ENCODE data around the gene ANXA3.
A peak's percentile ranks its signal among the peaks of the same experiment; 100 is the strongest.

ANXA3 gene

GRCh38 chr4:78612398-78613178 lies 61.0 kb downstream of the ANXA3 start:
- FAIRE-seq: no peak

GRCh38 chr4:78613522-78614321 lies 62.2 kb downstream of the ANXA3 start:
- FAIRE-seq: no peak

- no peak for FAIRE-seq
These were observed 64.5 kb downstream of the ANXA3 start for GRCh38 chr4:78616046-78616498.

DNA sequence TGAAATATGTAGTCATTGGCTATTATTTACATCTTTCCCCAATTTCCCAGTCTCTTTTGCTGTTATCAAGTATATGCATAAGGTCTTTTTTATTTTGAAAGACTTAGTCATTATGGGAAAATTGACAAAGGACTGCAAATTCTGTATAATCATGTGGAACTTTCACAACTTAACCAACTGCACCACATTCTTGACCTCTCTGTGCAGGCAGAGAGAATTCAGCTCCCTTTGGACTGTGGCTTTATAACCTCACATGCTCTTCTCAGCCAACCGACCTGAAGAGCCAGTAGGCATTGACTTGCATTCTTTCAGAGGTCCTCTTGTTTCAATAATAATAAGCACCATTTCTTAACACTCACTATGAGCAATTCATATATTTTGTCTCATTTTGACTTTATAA lies 66.9 kb downstream of the ANXA3 start:
- no peak for FAIRE-seq

DNA sequence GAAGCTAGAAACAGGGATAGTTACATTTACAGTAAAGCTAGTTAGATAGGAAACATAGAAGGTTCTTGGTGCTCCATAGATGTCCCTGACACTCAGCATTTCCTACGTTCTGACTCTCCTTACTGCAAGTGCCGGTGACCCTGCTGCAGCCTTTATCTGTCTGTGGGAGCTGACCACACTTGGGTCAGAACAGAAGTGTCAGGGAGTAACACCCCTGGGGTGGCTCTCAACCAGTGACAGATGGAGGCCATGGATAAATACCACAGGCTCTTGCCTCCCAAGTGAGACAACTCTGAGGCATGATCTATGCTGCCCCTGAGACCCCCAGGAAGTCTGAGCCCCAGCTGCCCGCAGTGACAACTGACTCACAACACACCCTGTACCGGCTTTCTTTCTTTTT lies 69.8 kb downstream of the ANXA3 start:
- FAIRE-seq: no peak

DNA sequence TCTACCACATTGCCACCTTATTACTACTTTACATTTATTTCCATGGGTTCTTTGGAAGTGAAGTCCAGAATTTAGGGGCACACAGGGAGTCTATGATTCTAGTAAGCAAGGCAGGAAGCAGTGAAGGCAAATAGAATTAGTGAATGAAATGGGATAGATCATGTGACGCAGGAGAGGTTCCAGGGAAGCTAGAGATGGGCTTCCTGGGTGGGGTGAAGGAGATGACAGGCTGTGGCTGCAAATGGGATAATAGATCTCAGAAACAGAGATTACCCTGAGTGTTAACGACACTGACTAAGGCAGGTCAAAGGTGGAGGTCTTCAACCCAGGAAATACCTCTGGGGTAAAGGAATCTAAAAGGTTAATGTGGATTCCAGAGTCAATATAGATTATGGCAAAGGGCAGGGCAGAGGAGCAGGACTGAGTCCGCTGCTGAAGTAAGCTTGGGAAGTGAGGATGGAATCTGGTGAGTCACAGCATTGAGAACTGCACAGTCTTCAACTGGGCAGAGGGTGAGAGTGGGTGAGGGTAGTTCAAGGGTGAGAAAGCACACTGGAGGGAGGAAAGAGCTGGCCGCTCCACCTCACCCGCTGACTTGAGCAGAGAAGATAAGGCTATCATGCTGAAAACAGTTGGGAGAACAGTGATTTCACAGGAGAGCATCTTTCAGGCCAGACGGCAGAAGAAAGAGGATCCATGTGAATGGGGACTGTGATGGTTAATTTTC lies 70.8 kb downstream of the ANXA3 start:
- FAIRE-seq: no peak

DNA sequence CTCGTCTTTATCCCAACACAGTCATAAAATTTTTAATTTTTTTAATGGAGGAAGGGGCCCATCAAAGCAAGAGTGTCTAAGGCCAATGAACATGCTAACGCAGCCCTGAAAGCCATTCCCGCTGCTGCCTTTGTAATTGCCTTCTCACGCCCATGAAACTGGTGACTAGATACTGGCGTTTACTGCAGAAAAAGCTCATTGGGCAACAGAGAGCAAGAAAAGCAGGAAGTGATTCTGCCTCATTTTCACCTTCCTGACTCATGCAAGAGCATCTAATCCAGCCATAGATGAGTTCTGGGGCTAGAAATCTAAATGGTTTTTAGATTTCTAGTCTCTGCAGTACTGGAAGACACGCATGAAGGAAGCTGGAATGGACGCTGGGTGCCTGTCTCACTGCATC lies 72.5 kb downstream of the ANXA3 start:
- FAIRE-seq: no peak

- FAIRE-seq: no peak
These were observed 73.5 kb downstream of the ANXA3 start for GRCh38 chr4:78625073-78625472.

DNA sequence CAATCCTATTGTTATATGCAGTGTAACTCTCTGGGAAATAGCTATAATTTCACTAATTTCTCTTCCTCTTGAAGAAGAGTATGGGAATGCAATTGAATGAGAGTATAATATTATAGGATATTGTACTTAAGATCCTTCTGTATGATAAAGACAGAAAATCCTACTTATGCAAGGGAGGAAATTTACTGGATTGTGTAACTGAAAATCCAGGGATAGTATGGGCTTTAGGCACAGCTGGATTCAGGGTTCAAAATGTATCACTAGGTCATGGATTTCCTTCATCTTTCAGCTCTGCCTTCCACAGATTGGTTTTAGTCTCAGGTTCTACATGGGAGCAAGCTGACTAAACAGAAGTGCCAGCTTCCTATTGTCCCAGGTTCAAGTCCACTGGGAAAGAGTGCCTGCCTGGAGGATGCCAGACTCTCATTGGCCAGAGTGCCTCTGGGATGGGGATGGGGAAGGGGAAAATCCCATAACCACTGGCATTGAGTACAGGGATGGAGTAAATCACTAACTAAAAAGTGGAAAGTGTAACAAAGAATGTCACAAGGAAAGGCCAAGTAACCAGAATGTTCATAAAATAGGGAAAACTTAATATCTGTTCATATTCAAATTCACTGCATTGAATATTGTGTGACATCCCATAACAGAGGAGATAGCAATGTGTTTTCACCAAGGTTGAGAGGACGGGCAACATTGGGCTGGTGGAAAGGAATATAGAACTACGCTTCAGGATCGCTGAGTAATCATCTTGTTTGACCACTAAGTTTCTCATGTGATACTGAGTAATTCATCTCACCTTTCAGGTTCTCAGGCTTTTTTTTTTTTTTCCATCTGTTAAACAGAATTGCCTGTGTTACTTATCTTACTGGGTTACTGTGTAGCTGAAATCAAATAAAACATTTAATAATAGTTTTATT lies 75.7 kb downstream of the ANXA3 start:
- no peak for FAIRE-seq

GRCh38 chr4:78627966-78628678 lies 76.6 kb downstream of the ANXA3 start:
- no peak for FAIRE-seq

- no peak for FAIRE-seq
These were observed 78.5 kb downstream of the ANXA3 start for GRCh38 chr4:78629991-78630541.

- no peak for FAIRE-seq
These were observed 79.0 kb downstream of the ANXA3 start for GRCh38 chr4:78630615-78631014.

DNA sequence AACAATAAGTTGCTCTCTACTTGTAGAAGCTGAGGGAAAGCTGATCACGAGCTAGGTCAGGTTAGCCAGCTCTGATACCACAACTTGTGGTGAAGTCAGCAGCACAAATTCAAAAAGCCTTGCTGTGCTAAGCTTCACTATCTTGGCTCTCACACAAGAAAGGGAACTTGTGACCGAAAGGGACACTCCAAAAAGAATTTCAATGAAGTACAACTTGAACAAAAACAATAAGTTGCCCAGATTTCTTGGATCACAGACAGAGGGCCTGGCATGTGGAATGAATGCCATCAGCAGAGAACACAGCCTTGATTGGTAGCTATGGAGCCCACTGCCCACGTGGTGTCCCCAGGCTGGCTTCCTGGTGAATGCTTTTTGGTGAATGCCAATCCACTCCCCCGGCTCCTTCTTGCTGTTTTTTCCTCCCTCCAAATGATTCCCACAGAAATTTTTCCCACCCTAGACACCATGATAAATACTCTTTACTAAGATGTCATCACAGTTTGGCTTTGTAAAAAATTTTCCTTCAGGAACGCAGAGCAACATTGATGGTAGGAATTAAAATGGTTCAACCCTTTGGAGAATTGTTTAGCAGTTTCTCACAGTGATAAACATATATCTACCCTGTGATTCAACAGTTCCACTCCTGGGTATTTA lies 82.6 kb downstream of the ANXA3 start:
- FAIRE-seq: no peak

- no peak for FAIRE-seq
These were observed 87.0 kb downstream of the ANXA3 start for GRCh38 chr4:78638337-78639172.

DNA sequence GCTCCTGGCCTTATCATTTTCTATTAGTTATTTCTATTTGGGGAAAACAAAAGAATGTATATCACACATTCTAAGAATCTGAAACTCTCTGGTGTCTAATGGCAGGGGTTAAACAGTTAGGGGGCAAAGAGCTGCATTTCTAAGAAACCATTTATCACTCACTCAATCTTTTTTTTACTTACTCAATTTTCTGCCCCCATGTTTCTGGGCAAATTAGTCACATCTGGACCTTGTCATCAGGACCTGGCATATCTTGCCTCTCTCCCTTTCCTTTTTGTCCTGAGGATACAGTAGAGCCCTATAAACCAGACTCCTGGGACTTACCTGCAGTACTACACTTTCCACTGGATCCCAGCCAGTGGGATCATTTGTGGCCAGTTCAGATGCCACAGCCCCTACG lies 89.1 kb downstream of the ANXA3 start:
- no peak for FAIRE-seq

DNA sequence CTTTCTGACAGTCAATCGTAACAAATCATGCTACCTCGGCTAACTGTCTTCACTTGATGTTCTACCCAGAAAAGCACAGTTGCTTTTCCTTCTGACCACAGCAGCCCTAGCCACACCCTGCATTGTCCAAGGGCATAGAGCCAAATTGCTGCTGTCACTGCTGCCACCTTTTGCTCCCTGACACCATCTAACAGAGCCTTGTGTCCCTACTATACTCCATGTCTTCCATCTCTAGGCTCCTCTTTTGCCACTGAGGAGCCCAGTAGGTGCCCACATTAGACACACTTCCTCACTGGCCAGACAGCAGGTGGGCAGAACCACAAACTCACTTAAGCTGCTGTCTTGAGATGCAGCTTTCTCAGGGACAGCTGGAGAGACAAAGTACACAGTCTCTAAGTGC lies 91.4 kb downstream of the ANXA3 start:
- FAIRE-seq: no peak

DNA sequence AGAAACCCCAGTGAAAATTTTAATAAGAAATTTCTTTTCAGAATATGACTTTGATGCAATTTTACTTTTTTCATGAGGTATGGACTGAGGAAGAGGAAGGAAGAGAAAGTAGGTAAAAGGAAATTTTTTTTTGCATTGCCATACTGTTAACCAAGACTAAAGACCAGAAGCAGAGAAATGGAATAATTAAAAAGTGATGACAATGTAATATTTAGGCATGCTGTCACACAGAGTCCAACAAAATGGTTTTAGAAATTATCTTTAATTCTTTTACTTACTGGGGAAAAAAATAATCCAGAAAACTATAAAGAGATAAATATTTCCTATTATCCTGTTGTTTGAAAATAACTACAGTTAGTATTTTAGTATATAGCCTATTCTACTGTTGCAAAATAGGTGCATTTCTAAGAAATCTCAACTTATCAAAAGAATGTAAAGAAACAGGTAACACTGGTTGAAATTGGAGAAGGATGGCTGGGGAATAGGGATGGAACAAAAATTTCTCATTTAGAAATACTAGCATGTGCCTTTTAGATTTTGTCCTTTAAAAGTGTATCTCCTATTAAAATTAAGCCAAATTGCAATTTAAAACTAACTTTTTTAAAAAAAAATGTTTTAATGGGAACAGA lies 92.6 kb downstream of the ANXA3 start:
- no peak for FAIRE-seq

GRCh38 chr4:78644744-78645330 lies 93.3 kb downstream of the ANXA3 start:
- FAIRE-seq: peak; percentile 19
